ENCODE results near the gene PDE3A.

PDE3A gene

DNA sequence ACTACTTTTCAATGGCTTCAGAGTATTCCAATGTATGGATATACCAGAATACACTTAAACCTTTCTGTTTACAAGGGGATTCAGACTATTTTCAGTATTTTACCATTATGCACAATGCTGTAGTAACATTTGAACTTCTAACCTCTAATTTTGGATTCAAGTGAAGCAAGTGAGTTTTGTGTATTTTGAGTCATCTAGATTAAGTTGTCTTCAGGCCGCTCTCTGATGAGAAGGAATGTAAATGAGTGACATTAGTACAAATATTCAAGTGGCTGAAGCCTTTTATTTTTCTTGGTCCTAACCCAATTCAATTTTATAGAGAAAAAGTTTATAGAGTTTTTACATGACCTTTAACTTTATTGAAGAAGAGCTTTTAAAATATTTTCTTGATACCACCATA, 125.6 kb downstream of the PDE3A start:
- Histone ChIP-seq H3K27ac (ENCODE audit: low read depth, low read length) (no peak overlapping the region), H3F3A (ENCODE audit: control insufficient read depth, insufficient read depth) (no peaks in the 10 kb centered on the region), H3K4me3 (ENCODE audit: low read length) (no peak overlapping the region), H3K36me3 (ENCODE audit: control insufficient read depth, low read length) (no peaks in the 10 kb centered on the region), H3K9me3 (ENCODE audit: control insufficient read depth, insufficient read depth, low read length) (no peaks in the 10 kb centered on the region), H3K4me2 (ENCODE audit: low read length) (no peak overlapping the region), H3K27me3 (ENCODE audit: control insufficient read depth, low read length) (no peaks in the 10 kb centered on the region), H4K20me1 (ENCODE audit: control insufficient read depth, insufficient read depth, low read depth, low read length) (no peaks in the 10 kb centered on the region), H3K9me2 (replicated peaks; ENCODE audit: control insufficient read depth, low read length) (no peaks in the 10 kb centered on the region), H3K79me2 (ENCODE audit: control insufficient read depth, low read length) (no peaks in the 10 kb centered on the region), H3K4me1 (ENCODE audit: control insufficient read depth, low read length) (no peaks in the 10 kb centered on the region)
- TF ChIP-seq, protein P1, sequence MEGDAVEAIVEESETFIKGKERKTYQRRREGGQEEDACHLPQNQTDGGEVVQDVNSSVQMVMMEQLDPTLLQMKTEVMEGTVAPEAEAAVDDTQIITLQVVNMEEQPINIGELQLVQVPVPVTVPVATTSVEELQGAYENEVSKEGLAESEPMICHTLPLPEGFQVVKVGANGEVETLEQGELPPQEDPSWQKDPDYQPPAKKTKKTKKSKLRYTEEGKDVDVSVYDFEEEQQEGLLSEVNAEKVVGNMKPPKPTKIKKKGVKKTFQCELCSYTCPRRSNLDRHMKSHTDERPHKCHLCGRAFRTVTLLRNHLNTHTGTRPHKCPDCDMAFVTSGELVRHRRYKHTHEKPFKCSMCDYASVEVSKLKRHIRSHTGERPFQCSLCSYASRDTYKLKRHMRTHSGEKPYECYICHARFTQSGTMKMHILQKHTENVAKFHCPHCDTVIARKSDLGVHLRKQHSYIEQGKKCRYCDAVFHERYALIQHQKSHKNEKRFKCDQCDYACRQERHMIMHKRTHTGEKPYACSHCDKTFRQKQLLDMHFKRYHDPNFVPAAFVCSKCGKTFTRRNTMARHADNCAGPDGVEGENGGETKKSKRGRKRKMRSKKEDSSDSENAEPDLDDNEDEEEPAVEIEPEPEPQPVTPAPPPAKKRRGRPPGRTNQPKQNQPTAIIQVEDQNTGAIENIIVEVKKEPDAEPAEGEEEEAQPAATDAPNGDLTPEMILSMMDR (IDR thresholded peaks at IDR 0.05; ENCODE audit: low read depth, low read length, poor library complexity, severe bottlenecking) = no peak
- no peak for TF ChIP-seq EZH2phosphoT487 (IDR thresholded peaks at IDR 0.05; ENCODE audit: borderline replicate concordance, low read length)

DNA sequence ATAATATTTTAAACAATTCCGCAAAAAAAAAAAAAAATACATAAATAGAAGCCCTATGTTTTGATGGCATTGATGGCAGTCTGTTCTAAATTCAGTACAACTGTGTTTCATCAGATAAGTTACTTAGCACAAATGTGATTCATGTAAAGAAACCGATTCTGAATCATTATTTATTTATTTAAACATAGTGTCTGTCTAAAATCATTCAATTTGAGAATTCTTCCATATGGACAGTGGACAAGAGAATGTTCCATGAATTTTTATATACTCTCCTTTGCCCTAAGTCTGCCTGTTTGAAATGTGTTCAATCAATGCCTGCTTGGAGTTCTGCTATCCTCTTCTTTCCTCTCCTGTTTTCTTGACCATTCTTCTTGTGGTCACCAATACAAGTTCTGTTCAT, 126.5 kb downstream of the PDE3A start:
- Histone ChIP-seq H3K27ac (ENCODE audit: low read depth, low read length) (no peak overlapping the region), H3K9me2 (replicated peaks; ENCODE audit: control insufficient read depth, low read length) (no peaks in the 10 kb centered on the region), H3K36me3 (ENCODE audit: control insufficient read depth, low read length) (no peaks in the 10 kb centered on the region), H3K9me3 (ENCODE audit: control insufficient read depth, insufficient read depth, low read length) (no peaks in the 10 kb centered on the region), H3K4me2 (ENCODE audit: low read length) (no peak overlapping the region), H3K79me2 (ENCODE audit: control insufficient read depth, low read length) (no peaks in the 10 kb centered on the region), H3K4me1 (ENCODE audit: control insufficient read depth, low read length) (no peaks in the 10 kb centered on the region), H3K4me3 (ENCODE audit: low read length) (no peak overlapping the region), H3F3A (ENCODE audit: control insufficient read depth, insufficient read depth) (no peaks in the 10 kb centered on the region), H4K20me1 (ENCODE audit: control insufficient read depth, insufficient read depth, low read depth, low read length) (no peaks in the 10 kb centered on the region), H3K27me3 (ENCODE audit: control insufficient read depth, low read length) (no peaks in the 10 kb centered on the region)
- TF ChIP-seq, protein P1 (IDR thresholded peaks at IDR 0.05; ENCODE audit: low read depth, low read length, poor library complexity, severe bottlenecking) = no peak
- no peak for TF ChIP-seq EZH2phosphoT487 (IDR thresholded peaks at IDR 0.05; ENCODE audit: borderline replicate concordance, low read length)

DNA sequence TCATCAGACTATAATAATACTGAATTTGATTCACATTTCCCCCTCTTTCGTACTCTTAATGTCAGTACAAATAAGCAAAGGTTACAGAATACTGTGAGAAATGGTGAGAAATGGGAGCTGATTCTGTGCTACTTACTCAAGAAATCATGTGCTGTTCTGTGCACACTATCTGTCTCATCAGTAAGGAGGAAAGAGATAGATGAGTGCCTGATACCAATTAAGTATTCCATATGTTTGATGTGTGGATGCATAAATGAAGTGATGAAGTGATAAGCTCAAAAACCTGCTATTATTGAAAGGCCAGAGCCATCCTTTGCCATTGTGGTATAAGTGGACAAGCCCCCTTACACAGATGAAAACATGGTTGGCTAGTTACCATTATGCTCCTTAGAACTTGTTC, 127.7 kb downstream of the PDE3A start:
- H3K4me3 ChIP-seq (ENCODE audit: low read length) = no peak overlapping the region
- TF ChIP-seq EZH2phosphoT487 (IDR thresholded peaks at IDR 0.05; ENCODE audit: borderline replicate concordance, low read length) = no peak
- TF ChIP-seq, protein P1 (IDR thresholded peaks at IDR 0.05; ENCODE audit: low read depth, low read length, poor library complexity, severe bottlenecking) = no peak
- no peaks in the 10 kb centered on the region for H3K9me2 ChIP-seq (replicated peaks; ENCODE audit: control insufficient read depth, low read length)
- H3K4me2 ChIP-seq (ENCODE audit: low read length) = no peak overlapping the region
- no peaks in the 10 kb centered on the region for H4K20me1 ChIP-seq (ENCODE audit: control insufficient read depth, insufficient read depth, low read depth, low read length)
- no peaks in the 10 kb centered on the region for H3K36me3 ChIP-seq (ENCODE audit: control insufficient read depth, low read length)
- no peaks in the 10 kb centered on the region for H3K9me3 ChIP-seq (ENCODE audit: control insufficient read depth, insufficient read depth, low read length)
- no peaks in the 10 kb centered on the region for H3F3A ChIP-seq (ENCODE audit: control insufficient read depth, insufficient read depth)
- no peaks in the 10 kb centered on the region for H3K27me3 ChIP-seq (ENCODE audit: control insufficient read depth, low read length)
- H3K4me1 ChIP-seq (ENCODE audit: control insufficient read depth, low read length) = no peaks in the 10 kb centered on the region
- H3K27ac ChIP-seq (ENCODE audit: low read depth, low read length) = no peak overlapping the region
- no peaks in the 10 kb centered on the region for H3K79me2 ChIP-seq (ENCODE audit: control insufficient read depth, low read length)

DNA sequence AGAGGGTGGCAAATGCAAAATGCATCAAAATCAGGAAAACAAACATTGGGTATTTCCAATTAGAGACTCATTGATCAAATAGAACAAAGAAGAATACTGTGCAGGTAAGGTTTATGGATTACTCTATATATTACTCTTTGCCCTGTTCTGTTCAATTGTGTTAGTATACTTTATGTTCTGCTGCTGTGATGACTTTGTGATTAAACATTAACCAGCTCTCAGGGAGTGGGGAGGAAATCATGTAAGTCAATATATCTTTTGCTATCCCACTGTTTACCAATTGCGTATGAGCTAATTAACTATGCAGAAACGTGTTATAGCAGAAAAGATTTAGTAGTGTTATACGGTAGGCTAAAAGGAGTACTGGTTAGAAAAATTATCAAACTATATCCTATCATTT, 129.4 kb downstream of the PDE3A start:
- H3K4me3 ChIP-seq (ENCODE audit: low read length) = no peak overlapping the region
- no peaks in the 10 kb centered on the region for H3K27me3 ChIP-seq (ENCODE audit: control insufficient read depth, low read length)
- no peaks in the 10 kb centered on the region for H3K9me3 ChIP-seq (ENCODE audit: control insufficient read depth, insufficient read depth, low read length)
- H4K20me1 ChIP-seq (ENCODE audit: control insufficient read depth, insufficient read depth, low read depth, low read length) = no peaks in the 10 kb centered on the region
- H3K4me2 ChIP-seq (ENCODE audit: low read length) = no peak overlapping the region
- H3K9me2 ChIP-seq (replicated peaks; ENCODE audit: control insufficient read depth, low read length) = no peaks in the 10 kb centered on the region
- no peaks in the 10 kb centered on the region for H3K4me1 ChIP-seq (ENCODE audit: control insufficient read depth, low read length)
- no peak overlapping the region for H3K27ac ChIP-seq (ENCODE audit: low read depth, low read length)
- H3K79me2 ChIP-seq (ENCODE audit: control insufficient read depth, low read length) = no peaks in the 10 kb centered on the region
- H3K36me3 ChIP-seq (ENCODE audit: control insufficient read depth, low read length) = no peaks in the 10 kb centered on the region
- no peaks in the 10 kb centered on the region for H3F3A ChIP-seq (ENCODE audit: control insufficient read depth, insufficient read depth)
- TF ChIP-seq, protein P1 (IDR thresholded peaks at IDR 0.05; ENCODE audit: low read depth, low read length, poor library complexity, severe bottlenecking) = no peak
- TF ChIP-seq EZH2phosphoT487 (IDR thresholded peaks at IDR 0.05; ENCODE audit: borderline replicate concordance, low read length) = no peak

Measured in DOHH2 (cell line).